GM21529 (cell line): ENCODE data around the gene PRKG1.
"Not testable (repeated sequence)": the region's sequence is repeated elsewhere in the genome, so short reads cannot be mapped to it uniquely, and the experiment has no call there.

ENCODE experiments used
- ATAC-seq: cut with Tn5 transposase; IDR thresholded peaks from one replicate; pipeline ENCODE4 v1.9.1; 2021; ENCODE audit not compliant: unreplicated experiment

Gene PRKG1

GRCh38 chr10:52226197-52226847, 1152.0 kb downstream of the PRKG1 start:
- ATAC-seq = no peak

GRCh38 chr10:52228556-52228955, 1154.3 kb downstream of the PRKG1 start:
- ATAC-seq = no peak

- no peak for ATAC-seq
Measured at GRCh38 chr10:52229291-52229931, 1155.1 kb downstream of the PRKG1 start.

GRCh38 chr10:52232561-52233350, 1158.5 kb downstream of the PRKG1 start:
- peak; percentile 100 for ATAC-seq

- ATAC-seq = not testable (repeated sequence)
Measured at GRCh38 chr10:52233351-52233991, 1159.2 kb downstream of the PRKG1 start.

- ATAC-seq = no peak
Measured at GRCh38 chr10:52239771-52240170, 1165.5 kb downstream of the PRKG1 start.

GRCh38 chr10:52245547-52245946, 1171.3 kb downstream of the PRKG1 start:
- ATAC-seq = no peak

GRCh38 chr10:52247929-52248328, 1173.6 kb downstream of the PRKG1 start:
- ATAC-seq = not testable (repeated sequence)

- no peak for ATAC-seq
Measured at GRCh38 chr10:52248697-52249306, 1174.5 kb downstream of the PRKG1 start.

- ATAC-seq = no peak
Measured at GRCh38 chr10:52249850-52250395, 1175.6 kb downstream of the PRKG1 start.

GRCh38 chr10:52250510-52250909, 1176.2 kb downstream of the PRKG1 start:
- no peak for ATAC-seq

- no peak for ATAC-seq
Measured at GRCh38 chr10:52252307-52252706, 1178.0 kb downstream of the PRKG1 start.

GRCh38 chr10:52256832-52257691, 1182.8 kb downstream of the PRKG1 start:
- peak; percentile 99 for ATAC-seq

GRCh38 chr10:52257692-52258075, 1183.4 kb downstream of the PRKG1 start:
- peak; percentile 81 for ATAC-seq

- no peak for ATAC-seq
Measured at GRCh38 chr10:52258799-52259425, 1184.6 kb downstream of the PRKG1 start.

GRCh38 chr10:52259426-52259812, 1185.1 kb downstream of the PRKG1 start:
- no peak for ATAC-seq

GRCh38 chr10:52261362-52261761, 1187.1 kb downstream of the PRKG1 start:
- ATAC-seq = no peak

- no peak for ATAC-seq
Measured at GRCh38 chr10:52265131-52265926, 1191.0 kb downstream of the PRKG1 start.

- no peak for ATAC-seq
Measured at GRCh38 chr10:52266858-52267257, 1192.6 kb downstream of the PRKG1 start.
